ENCODE results near the gene CRABP1.

GRCh38 chr15:78307976-78308375 is 32.2 kb upstream of the CRABP1 start:
- TF ChIP-seq CTCF (IDR thresholded peaks at IDR 0.05) (no peak), EZH2 (IDR thresholded peaks at IDR 0.05) (no peak)
